Astrocyte (in vitro differentiated cells and primary cell): ENCODE results near the gene RBM47.

Source experiments
- CTCF ChIP-seq: IDR thresholded peaks from 2 replicates; pipeline ENCODE4 v1.5.1; 2011; ENCODE audit warnings: low read depth, mild to moderate bottlenecking, inconsistent platforms, low read length, moderate library complexity; ENCODE audit not compliant: insufficient read depth
- EZH2 ChIP-seq: IDR thresholded peaks from 2 replicates; pipeline ENCODE4 v1.6.1; 2012; ENCODE audit warnings: mild to moderate bottlenecking, low read length, inconsistent platforms; ENCODE audit not compliant: insufficient read depth

DNA sequence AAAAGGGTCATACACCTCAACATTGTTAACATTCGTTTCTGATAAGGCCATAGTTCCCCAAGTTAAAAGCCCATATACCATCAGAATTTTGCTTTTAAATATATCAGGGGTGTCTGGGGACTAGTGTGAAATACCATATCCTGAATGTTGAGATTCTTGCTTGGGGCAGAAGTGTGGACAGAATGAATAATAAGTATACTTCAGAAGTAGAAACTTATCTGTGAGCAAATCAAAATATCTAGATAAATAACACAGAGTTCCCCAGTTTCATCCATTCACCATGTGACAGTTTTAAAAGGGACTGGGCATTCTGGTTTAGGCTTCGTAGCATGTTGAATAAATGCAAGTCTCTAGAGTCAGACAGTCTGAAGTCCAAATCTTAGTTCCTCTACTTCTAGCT, 184.0 kb downstream of the RBM47 start:
- TF ChIP-seq CTCF (no peak), EZH2 (no peak)
